ENCODE data around the gene INSRR. TPM values are rescaled to one million over a fixed set of nuclear protein-coding genes. Genes with fewer than 3 reads are reported as not detected.

Gene INSRR
- total RNA-seq, 4 donors from 2014 or later, result under 0.01 to 0.60 (median 0.20) TPM

GRCh38 chr1:156889802-156890580 is 31.1 kb upstream of the INSRR start:
- H3K4me3 ChIP-seq, result no peak overlapping the region
- H3K27me3 ChIP-seq, result peaks cover 0 to 30% of the 10 kb centered on the region in 2 donors
- peaks cover 0 to 27% (median 12%) of the 10 kb centered on the region in 4 donors for H3K4me1 ChIP-seq
- H3K36me3 ChIP-seq, result no peaks in the 10 kb centered on the region
- H3K27ac ChIP-seq, result no peak overlapping the region
- H3K9me3 ChIP-seq, result no peaks in the 10 kb centered on the region
- TF ChIP-seq CTCF (IDR thresholded peaks at IDR 0.05), result peak; percentile 67 to 84 (median 74)
- TF ChIP-seq POLR2A (IDR thresholded peaks at IDR 0.05), result no peak
- TF ChIP-seq EP300 (IDR thresholded peaks at IDR 0.05), result peak in 1 of 2 donors; percentile 24
- peak; percentile 84 to 95 for DNase-seq (ENCODE audit: low spot score in 2 of 2)
- 44 to 50% methylated on average over 8 of the region's 8 CpGs for WGBS, 2 donors

- DNase-seq (ENCODE audit: low spot score in 2 of 2), result no peak
- TF ChIP-seq EP300 (IDR thresholded peaks at IDR 0.05) (no peak), POLR2A (IDR thresholded peaks at IDR 0.05) (no peak), CTCF (IDR thresholded peaks at IDR 0.05) (no peak)
- no peak overlapping the region for H3K27ac ChIP-seq
- H3K36me3 ChIP-seq, result no peaks in the 10 kb centered on the region
- WGBS, 2 donors, result 52 to 63% methylated on average over 6 of the region's 6 CpGs
- no peaks in the 10 kb centered on the region for H3K9me3 ChIP-seq
- H3K4me3 ChIP-seq, result no peak overlapping the region
- H3K27me3 ChIP-seq, result peaks cover 0 to 21% of the 10 kb centered on the region in 2 donors
- H3K4me1 ChIP-seq, result peaks cover 0 to 9% (median 3%) of the 10 kb centered on the region in 4 donors
Observed at GRCh38 chr1:156887734-156888133, 28.8 kb upstream of the INSRR start.

GRCh38 chr1:156887317-156887716 is 28.4 kb upstream of the INSRR start:
- no peaks in the 10 kb centered on the region for H3K9me3 ChIP-seq
- WGBS, 2 donors, result 28 to 41% methylated on average over 3 of the region's 3 CpGs
- no peak overlapping the region for H3K4me3 ChIP-seq
- no peak overlapping the region for H3K27ac ChIP-seq
- peaks cover 0 to 22% of the 10 kb centered on the region in 2 donors for H3K27me3 ChIP-seq
- H3K36me3 ChIP-seq, result no peaks in the 10 kb centered on the region
- TF ChIP-seq POLR2A (IDR thresholded peaks at IDR 0.05) (no peak), EP300 (IDR thresholded peaks at IDR 0.05) (no peak), CTCF (IDR thresholded peaks at IDR 0.05) (no peak)
- peaks cover 0 to 5% (median under 1%) of the 10 kb centered on the region in 4 donors for H3K4me1 ChIP-seq
- no peak for DNase-seq (ENCODE audit: low spot score in 2 of 2)

GRCh38 chr1:156886583-156887281 is 27.8 kb upstream of the INSRR start:
- 35 to 51% methylated on average over 6 of the region's 6 CpGs for WGBS, 2 donors
- TF ChIP-seq CTCF (IDR thresholded peaks at IDR 0.05) (no peak), EP300 (IDR thresholded peaks at IDR 0.05) (no peak)
- peaks cover 0 to 28% of the 10 kb centered on the region in 2 donors for H3K27me3 ChIP-seq

GRCh38 chr1:156885880-156886355 is 27.0 kb upstream of the INSRR start:
- H3K27me3 ChIP-seq, result peaks cover 0 to 36% of the 10 kb centered on the region in 2 donors
- H3K4me1 ChIP-seq, result no peaks in the 10 kb centered on the region
- no peak for DNase-seq (ENCODE audit: low spot score in 2 of 2)
- 45 to 59% methylated on average over 13 of the region's 13 CpGs for WGBS, 2 donors
- H3K9me3 ChIP-seq, result no peaks in the 10 kb centered on the region
- no peak overlapping the region for H3K4me3 ChIP-seq
- H3K36me3 ChIP-seq, result no peaks in the 10 kb centered on the region
- TF ChIP-seq POLR2A (IDR thresholded peaks at IDR 0.05), result no peak
- TF ChIP-seq EP300 (IDR thresholded peaks at IDR 0.05), result no peak
- TF ChIP-seq CTCF (IDR thresholded peaks at IDR 0.05), result no peak
- no peak overlapping the region for H3K27ac ChIP-seq

More at GRCh38 chr1:156886583-156887281, 27.8 kb upstream of the INSRR start:
- Histone ChIP-seq H3K27ac (no peak overlapping the region), H3K4me1 (no peaks in the 10 kb centered on the region), H3K36me3 (no peaks in the 10 kb centered on the region), H3K4me3 (no peak overlapping the region), H3K9me3 (no peaks in the 10 kb centered on the region)
- no peak for DNase-seq (ENCODE audit: low spot score in 2 of 2)
